ENCODE data around the gene RRP1.
"Not testable (repeated sequence)": the region's sequence is repeated elsewhere in the genome, so short reads cannot be mapped to it uniquely, and the experiment has no call there.

RRP1 gene

GRCh38 chr21:43842742-43843141, 53.4 kb downstream of the RRP1 start:
- DNase-seq, result no peak

- DNase-seq, result not testable (repeated sequence)
Measured at GRCh38 chr21:43844906-43845305, 55.5 kb downstream of the RRP1 start.

GRCh38 chr21:43845386-43845785, 56.0 kb downstream of the RRP1 start:
- no peak for DNase-seq

GRCh38 chr21:43846430-43846829, 57.1 kb downstream of the RRP1 start:
- DNase-seq, result no peak

GRCh38 chr21:43847301-43847700, 57.9 kb downstream of the RRP1 start:
- no peak for DNase-seq

GRCh38 chr21:43848771-43849170, 59.4 kb downstream of the RRP1 start:
- DNase-seq, result no peak

- no peak for DNase-seq
Measured at GRCh38 chr21:43849532-43850299, 60.3 kb downstream of the RRP1 start.

- no peak for DNase-seq
Measured at GRCh38 chr21:43850728-43851295, 61.4 kb downstream of the RRP1 start.

GRCh38 chr21:43851593-43851992, 62.2 kb downstream of the RRP1 start:
- DNase-seq, result no peak

GRCh38 chr21:43853851-43854772, 64.7 kb downstream of the RRP1 start:
- DNase-seq, result no peak
